H1 (cell line): ENCODE measurements around the gene MR1. TPM values are rescaled to one million over a fixed set of nuclear protein-coding genes. Genes with fewer than 3 reads are reported as not detected.

Experiments
- CTCF ChIA-PET: fragments of 300-600 bp; sonication (Branson Sonifier 250); formaldehyde crosslinking; loops from one replicate; lab custom pipeline; 2021; ENCODE audit not compliant: partially characterized antibody; lab: Charles Lee
- POLR2A ChIA-PET: fragments of 300-600 bp; sonication (Branson Sonifier 250); formaldehyde crosslinking; loops from one replicate; lab custom pipeline; 2021; ENCODE audit warnings: inconsistent platforms; ENCODE audit not compliant: partially characterized antibody; lab: Charles Lee
- DNase-seq, 2 experiments: peaks; one replicate each; pipeline versions ENCODE4 v3.0.0 to v3.0.0-alpha.2; 2010 to 2022; ENCODE audit warnings: low spot score in 2 of 2, low read depth in 1 of 2, mixed read lengths in 1 of 2
- FAIRE-seq: peaks from 2 replicates; lab custom pipeline; 2011; peaks lifted over from hg19 to GRCh38; lab: Jason Lieb, UNC
- H2AFZ ChIP-seq: 2 replicates; pipeline ENCODE4 v1.8.1; 2012; ENCODE audit warnings: low read length, inconsistent platforms
- H2AK5ac ChIP-seq: 2 replicates; pipeline ENCODE4 v1.6.1; 2013; ENCODE audit warnings: low read depth, low read length
- H2BK120ac ChIP-seq: replicated peaks from 2 replicates; pipeline ENCODE3; 2013; ENCODE audit warnings: low read depth, low read length, inconsistent platforms
- H2BK12ac ChIP-seq: 2 replicates; pipeline ENCODE4 v1.6.1; 2013; ENCODE audit warnings: low read depth, low read length
- H2BK15ac ChIP-seq: 2 replicates; pipeline ENCODE4 v1.6.1; 2013; ENCODE audit warnings: low read length
- H2BK20ac ChIP-seq: 2 replicates; pipeline ENCODE4 v1.6.1; 2013; ENCODE audit warnings: low read length
- H2BK5ac ChIP-seq: 2 replicates; pipeline ENCODE4 v1.6.1; 2013; ENCODE audit warnings: low read depth, low read length
- H3K14ac ChIP-seq: 2 replicates; pipeline ENCODE4 v1.6.1; 2013; ENCODE audit warnings: inconsistent platforms; ENCODE audit not compliant: insufficient read length
- H3K18ac ChIP-seq: 2 replicates; pipeline ENCODE4 v1.6.1; 2013; ENCODE audit warnings: low read length; ENCODE audit errors: extremely low read depth
- H3K23ac ChIP-seq: 2 replicates; pipeline ENCODE4 v1.6.1; 2013; ENCODE audit warnings: inconsistent platforms; ENCODE audit not compliant: insufficient read length
- H3K23me2 ChIP-seq: 2 replicates; pipeline ENCODE4 v1.6.1; 2013; ENCODE audit warnings: low read depth, low read length
- H3K27ac ChIP-seq: 2 replicates; pipeline ENCODE4 v1.6.1; 2011; ENCODE audit warnings: low read depth, low read length, inconsistent platforms
- H3K27me3 ChIP-seq, 4 experiments: replicated peaks in 1 of 4; 1 replicate in 1 of 4; 2 replicates in 3 of 4; pipeline versions ENCODE4 v1.6.1 to v1.8.1; 2011 to 2013; ENCODE audit warnings: low read length in 3 of 4, mild to moderate bottlenecking in 3 of 4, inconsistent platforms in 2 of 4, mixed read lengths in 2 of 4, moderate library complexity in 1 of 4; ENCODE audit not compliant: control insufficient read depth in 3 of 4, insufficient read depth in 3 of 4; ENCODE audit errors: extremely low read depth in 1 of 4
- H3K36me3 ChIP-seq, 4 experiments: 2 replicates each; pipeline versions ENCODE4 v1.6.1 to v1.8.1; 2011 to 2013; ENCODE audit warnings: mild to moderate bottlenecking in 4 of 4, low read length in 3 of 4, moderate library complexity in 2 of 4, control low read depth in 1 of 4, inconsistent platforms in 1 of 4; ENCODE audit not compliant: insufficient read depth in 4 of 4, control insufficient read depth in 2 of 4
- H3K4ac ChIP-seq: replicated peaks from 2 replicates; pipeline ENCODE3; 2013; ENCODE audit warnings: low read length, low read depth, mixed read lengths, inconsistent platforms; ENCODE audit not compliant: insufficient read length
- H3K4me1 ChIP-seq, 4 experiments: replicated peaks in 1 of 4; 1 replicate in 1 of 4; 2 replicates in 3 of 4; pipeline versions ENCODE4 v1.6.1 to v1.8.1; 2011 to 2013; ENCODE audit warnings: low read length in 3 of 4, inconsistent platforms in 2 of 4, mixed read lengths in 1 of 4; ENCODE audit not compliant: insufficient read depth in 4 of 4, control insufficient read depth in 3 of 4
- H3K4me2 ChIP-seq, 2 experiments: 2 replicates each; pipeline versions ENCODE4 v1.6.1 to v1.8.1; 2011 to 2013; ENCODE audit warnings: low read depth in 2 of 2, low read length in 2 of 2, control low read depth in 1 of 2, inconsistent platforms in 1 of 2, mild to moderate bottlenecking in 1 of 2; ENCODE audit not compliant: insufficient read depth in 1 of 2
- H3K4me3 ChIP-seq, 4 experiments: fragments of 200-600, 300-600 bp in 1 of 4; sonication (generic), shearing (Covaris generic), sonication (Bioruptor Twin) in 1 of 4; 2 replicates each; pipeline versions ENCODE4 v1.5.1 to v1.8.1; 2011 to 2016; ENCODE audit warnings: low read length in 4 of 4, low read depth in 3 of 4, control low read depth in 2 of 4, inconsistent platforms in 2 of 4, mild to moderate bottlenecking in 2 of 4, mixed read lengths in 1 of 4, moderate library complexity in 1 of 4; ENCODE audit not compliant: insufficient read depth in 2 of 4; ENCODE audit errors: extremely low read depth in 1 of 4
- H3K56ac ChIP-seq: replicated peaks from 2 replicates; pipeline ENCODE3; 2013; ENCODE audit warnings: low read depth, mild to moderate bottlenecking, mixed read lengths, low read length, inconsistent platforms; ENCODE audit not compliant: insufficient read length
- H3K79me1 ChIP-seq: 2 replicates; pipeline ENCODE4 v1.6.1; 2013; ENCODE audit warnings: low read depth, low read length, control low read depth
- H3K79me2 ChIP-seq, 2 experiments: 2 replicates each; pipeline versions ENCODE4 v1.6.1 to v1.8.1; 2012 to 2013; ENCODE audit warnings: low read length in 2 of 2, mild to moderate bottlenecking in 2 of 2, inconsistent platforms in 1 of 2; ENCODE audit not compliant: insufficient read depth in 2 of 2, control insufficient read depth in 1 of 2
- H3K9ac ChIP-seq, 4 experiments: replicated peaks in 1 of 4; 1 replicate in 1 of 4; 2 replicates in 3 of 4; pipeline versions ENCODE4 v1.6.1 to v1.8.1; 2011 to 2013; ENCODE audit warnings: low read depth in 3 of 4, low read length in 3 of 4, control low read depth in 2 of 4, mild to moderate bottlenecking in 2 of 4, moderate library complexity in 2 of 4, inconsistent platforms in 1 of 4; ENCODE audit errors: extremely low read depth in 1 of 4
- H3K9me3 ChIP-seq, 2 experiments: 2 replicates each; pipeline versions ENCODE4 v1.6.1 to v1.8.1; 2012 to 2013; ENCODE audit warnings: mild to moderate bottlenecking in 2 of 2, moderate library complexity in 2 of 2, control low read depth in 1 of 2, inconsistent platforms in 1 of 2, low read depth in 1 of 2, low read length in 1 of 2, mixed read lengths in 1 of 2; ENCODE audit not compliant: insufficient read depth in 2 of 2
- H4K20me1 ChIP-seq, 2 experiments: replicated peaks in 1 of 2; 2 replicates each; pipeline versions ENCODE3 to v1.8.1; 2011 to 2013; ENCODE audit warnings: inconsistent platforms in 2 of 2, low read length in 2 of 2, mild to moderate bottlenecking in 1 of 2; ENCODE audit not compliant: insufficient read depth in 2 of 2, control insufficient read depth in 1 of 2
- H4K5ac ChIP-seq: 2 replicates; pipeline ENCODE4 v1.6.1; 2013; ENCODE audit warnings: low read length, low read depth, mixed read lengths, inconsistent platforms; ENCODE audit not compliant: insufficient read length
- H4K8ac ChIP-seq: 2 replicates; pipeline ENCODE4 v1.8.0; 2013; ENCODE audit warnings: mild to moderate bottlenecking, moderate library complexity, low read length, inconsistent platforms; ENCODE audit not compliant: insufficient read depth; ENCODE audit errors: extremely low read depth
- H4K91ac ChIP-seq: replicated peaks from 2 replicates; pipeline ENCODE3; 2013; ENCODE audit warnings: low read length, mixed read lengths, inconsistent platforms; ENCODE audit not compliant: insufficient read length
- JUND ChIP-seq: IDR thresholded peaks from 2 replicates; pipeline ENCODE4 v1.6.1; 2011; ENCODE audit warnings: mild to moderate bottlenecking, improper control_type of control experiment, low read length
- NANOG ChIP-seq: IDR thresholded peaks from 2 replicates; pipeline ENCODE4 v1.6.1; 2011; ENCODE audit warnings: low read length, low read depth, mild to moderate bottlenecking, inconsistent platforms; ENCODE audit not compliant: insufficient read depth, poor library complexity, severe bottlenecking
- SAP30 ChIP-seq: fragments of 300-600 bp; sonication (generic); IDR thresholded peaks from 2 replicates; pipeline ENCODE4 v1.7.1; 2012; ENCODE audit warnings: low read length, moderate library complexity, mild to moderate bottlenecking, inconsistent platforms; ENCODE audit not compliant: insufficient read depth, insufficient replicate concordance
- WGBS, 2 experiments: shearing (Covaris generic) in 1 of 2; methylation state at CpG; one replicate each; pipeline versions ENCODE4 v1.1.6 to v1.1.7; 2013 to 2015; ENCODE audit warnings: low lambda C conversion rate in 2 of 2, mixed read lengths in 2 of 2, inconsistent platforms in 1 of 2, low coverage in 1 of 2, missing lambda C conversion rate in 1 of 2; ENCODE audit not compliant: insufficient replicate concordance in 2 of 2, insufficient coverage in 1 of 2, insufficient read length in 1 of 2; ENCODE audit errors: extremely low coverage in 1 of 2, missing lambda C conversion rate in 1 of 2; 5-methylcytosine and 5-hydroxymethylcytosine counted together
- polyA plus RNA-seq, 7 experiments: library from polyadenylated mRNA; depleted of rRNA in 3 of 7; stranded (reverse) in 5 of 7; unstranded in 2 of 7; fragments of >200 nt in 5 of 7; fragments of 200-250 nt in 2 of 7; gene quantifications; 1 replicate in 5 of 7; 2 replicates in 1 of 7; 4 replicates in 1 of 7; pipeline versions ENCODE4 v1.2.1 to v1.2.3, GENCODE V29; 2011 to 2013; ENCODE audit warnings: missing spikeins in 2 of 7, mixed read lengths in 2 of 7
- total RNA-seq: library from RNA; stranded (reverse); fragmentation: NEBNext Ultra II Directional; extraction: Animal tissue kit (Norgen Biotek cat#: 25700); gene quantifications from 2 replicates; pipeline ENCODE4 v1.2.1, GENCODE V29; 2021

MR1 gene
- total and polyA plus RNA-seq, 2 of the 8 experiments (the other 6 are each of a cell fraction or from before 2014, with no cell fraction given), result 0.09 TPM; not detected in 1

DNA sequence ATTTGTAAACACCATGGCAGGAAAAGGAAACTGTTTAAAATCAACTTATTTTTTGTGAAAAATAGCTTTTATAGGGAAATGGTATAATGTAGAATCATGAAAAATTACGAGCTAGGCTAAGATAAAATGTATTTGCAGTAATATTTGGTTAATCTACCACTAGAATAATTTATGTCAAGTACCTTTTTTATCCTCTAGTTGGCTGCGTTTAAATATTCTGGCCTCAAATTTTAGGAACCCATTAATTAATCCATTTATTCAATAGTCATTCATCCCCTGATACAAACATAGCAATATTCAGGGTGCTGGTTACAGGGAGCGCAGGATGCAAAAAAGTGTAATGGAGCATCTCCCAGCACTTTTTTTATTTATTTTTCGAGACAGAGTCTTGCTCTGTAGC, 46.1 kb downstream of the MR1 start:
- TF ChIP-seq SAP30 (no peak), NANOG (no peak), JUND (no peak)
- H2BK20ac ChIP-seq, result no peak overlapping the region
- ChIA-PET CTCF (interaction anchor here (0.7 to 2.9 kb wide), 10 partner anchors 13 to 64 kb away, joined by 3 to 12 read pairs (median 4); no protein-coding TSS in a partner anchor), POLR2A (interaction anchor here (1.0 to 1.7 kb wide), 4 partner anchors 9 to 53 kb away, joined by 4 to 6 read pairs (median 4); partner anchors contain the start of gene IER5)
- no peak overlapping the region for H3K56ac ChIP-seq
- no peak overlapping the region for H4K91ac ChIP-seq
- H2BK5ac ChIP-seq, result no peak overlapping the region
- no peak overlapping the region for H2BK15ac ChIP-seq
- no peak overlapping the region for H2AFZ ChIP-seq
- FAIRE-seq (no peak), DNase-seq (no peak)
- no peak overlapping the region for H3K27ac ChIP-seq
- H3K79me2 ChIP-seq, result no peaks in the 10 kb centered on the region
- peaks cover 0 to 3% (median 0%) of the 10 kb centered on the region in 4 experiments; a peak in 1 of 7 replicates for H3K4me1 ChIP-seq
- H2BK120ac ChIP-seq, result no peak overlapping the region
- H3K23ac ChIP-seq, result no peak overlapping the region
- H3K23me2 ChIP-seq, result no peaks in the 10 kb centered on the region
- H3K36me3 ChIP-seq, result no peaks in the 10 kb centered on the region
- H3K14ac ChIP-seq, result no peak overlapping the region
- no peak overlapping the region for H2AK5ac ChIP-seq
- H3K79me1 ChIP-seq, result no peaks in the 10 kb centered on the region
- H3K4me2 ChIP-seq, result no peak overlapping the region
- no peak overlapping the region for H3K4me3 ChIP-seq
- H2BK12ac ChIP-seq, result no peak overlapping the region
- H3K4ac ChIP-seq, result no peak overlapping the region
- H3K9me3 ChIP-seq, result no peaks in the 10 kb centered on the region
- H3K27me3 ChIP-seq, result no peaks in the 10 kb centered on the region
- no peak overlapping the region for H4K8ac ChIP-seq
- no peak overlapping the region for H3K18ac ChIP-seq
- no peaks in the 10 kb centered on the region for H4K20me1 ChIP-seq
- WGBS, 2 experiments, result 83% methylated on average over 4 of the region's 4 CpGs; no CpG with 5 or more reads in 1 of the 2 experiments
- no peak overlapping the region for H4K5ac ChIP-seq
- H3K9ac ChIP-seq, result no peak overlapping the region
